ENCODE data around the gene C2orf68. TPM values are rescaled to one million over a fixed set of nuclear protein-coding genes. Genes with fewer than 3 reads are reported as not detected.
A peak's percentile ranks its signal among the peaks of the same experiment; 100 is the strongest.
"Not testable (repeated sequence)": the region's sequence is repeated elsewhere in the genome, so short reads cannot be mapped to it uniquely, and the experiment has no call there.

C2orf68 gene, protein sequence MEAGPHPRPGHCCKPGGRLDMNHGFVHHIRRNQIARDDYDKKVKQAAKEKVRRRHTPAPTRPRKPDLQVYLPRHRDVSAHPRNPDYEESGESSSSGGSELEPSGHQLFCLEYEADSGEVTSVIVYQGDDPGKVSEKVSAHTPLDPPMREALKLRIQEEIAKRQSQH
- total RNA-seq = 10 to 100 TPM; 20.1 to 44.2 (median 27.8) TPM

DNA sequence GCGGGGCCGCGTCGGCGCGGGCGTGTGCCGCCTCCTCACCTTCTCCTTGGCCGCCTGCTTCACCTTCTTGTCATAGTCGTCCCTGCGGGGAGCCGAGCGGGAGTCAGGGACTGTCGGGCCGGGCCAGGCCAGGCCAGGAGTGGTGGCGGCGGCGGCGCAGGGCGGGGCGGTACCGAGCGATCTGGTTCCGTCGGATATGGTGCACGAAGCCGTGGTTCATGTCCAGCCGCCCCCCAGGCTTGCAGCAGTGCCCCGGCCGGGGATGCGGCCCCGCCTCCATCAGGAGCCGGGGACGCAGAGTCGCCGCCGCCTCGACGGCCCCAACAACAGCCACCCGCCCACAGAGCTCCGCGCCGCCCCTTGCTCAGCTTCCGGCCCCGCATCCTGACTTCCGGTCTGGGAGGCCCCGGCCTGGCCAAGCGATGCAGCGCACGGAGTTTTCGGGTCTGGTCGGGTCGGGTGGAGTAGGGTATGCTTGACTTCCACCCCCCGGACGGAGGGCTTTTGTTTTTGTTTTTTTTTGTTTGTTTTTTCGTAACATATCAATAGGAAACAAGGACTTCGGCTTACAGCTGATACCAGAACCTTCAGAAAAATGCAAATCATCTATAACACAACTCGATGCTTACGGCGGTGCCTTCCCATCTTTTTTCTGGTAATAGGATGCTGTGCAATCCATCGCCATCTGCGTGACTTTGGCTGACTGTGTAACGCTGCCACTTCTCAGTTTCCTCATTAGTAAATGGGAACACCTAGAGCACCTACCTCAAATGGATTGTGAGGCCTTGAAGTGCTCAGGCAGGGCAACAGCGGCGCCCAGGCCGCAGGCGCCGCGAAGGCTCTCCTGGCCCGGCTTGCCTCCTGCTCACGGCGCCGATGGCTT is at the start of gene C2orf68:
Gene C2orf68, minus strand, starts transcription at position 362 of the 883 bp plus-strand sequence. Its CDS starts 82 bp downstream, at position 280.
- 0 to 52% (median 13%) methylated on average over 1 to 33 of the region's 73 CpGs for WGBS, 10 experiments
- Histone ChIP-seq H3K4me3 (peak within 1 kb of the TSS; percentile 82 to 98 (median 84)), H3K4me1 (replicated peaks in 1 of 2) (peaks cover 8 to 18% of the 10 kb centered on the region in 2 donors), H3K27ac (peak within 1 kb of the TSS; percentile 67 to 87)
- in situ Hi-C loops (cut with MboI; ENCODE audit: low pct_unique_long_range_greater_than_20kb in 2 of 9, low sequenced_read_pairs in 9 of 9, unreplicated experiment in 9 of 9) = no loop called here
- peak; percentile 73 to 85 (median 82) for ATAC-seq (replicated peaks in 6 of 8)

- 76 to 100% methylated on average over 1 to 2 of the region's 14 CpGs; no CpG with 5 or more reads in 8 of the 10 experiments for WGBS, 10 experiments
These were observed 49.4 kb upstream of the C2orf68 start for GRCh38 chr2:85661139-85661858.

GRCh38 chr2:85660725-85661124 is 48.9 kb upstream of the C2orf68 start:
- in situ Hi-C loops (cut with MboI; ENCODE audit: low pct_unique_long_range_greater_than_20kb in 2 of 9, low sequenced_read_pairs in 9 of 9, unreplicated experiment in 9 of 9) = no loop called here
- no peak for ATAC-seq (replicated peaks in 6 of 8)

More at GRCh38 chr2:85661139-85661858, 49.4 kb upstream of the C2orf68 start:
- Histone ChIP-seq H3K27ac (no peak overlapping the region), H3K4me1 (replicated peaks in 1 of 2) (no peaks in the 10 kb centered on the region), H3K4me3 (no peak overlapping the region)
- in situ Hi-C loops (cut with MboI; ENCODE audit: low pct_unique_long_range_greater_than_20kb in 2 of 9, low sequenced_read_pairs in 9 of 9, unreplicated experiment in 9 of 9) = no loop called here
- ATAC-seq (replicated peaks in 6 of 8) = peak in 3 of 8 experiments; percentile 78 to 84 (median 80)

GRCh38 chr2:85660301-85660700 is 48.4 kb upstream of the C2orf68 start:
- H3K27ac ChIP-seq; H3K4me3 ChIP-seq; in situ Hi-C loops (cut with MboI; ENCODE audit: low pct_unique_long_range_greater_than_20kb in 2 of 9, low sequenced_read_pairs in 9 of 9, unreplicated experiment in 9 of 9); ATAC-seq (replicated peaks in 6 of 8); H3K4me1 ChIP-seq (replicated peaks in 1 of 2): not testable (repeated sequence)
- WGBS, 10 experiments = 87 to 100% (median 100%) methylated on average over 1 to 4 of the region's 11 CpGs; no CpG with 5 or more reads in 4 of the 10 experiments

More at GRCh38 chr2:85660725-85661124, 48.9 kb upstream of the C2orf68 start:
- H3K27ac ChIP-seq = no peak overlapping the region
- no peaks in the 10 kb centered on the region for H3K4me1 ChIP-seq (replicated peaks in 1 of 2)
- H3K4me3 ChIP-seq = no peak overlapping the region
- WGBS, 10 experiments = 87 to 100% (median 92%) methylated on average over 2 to 4 of the region's 7 CpGs; no CpG with 5 or more reads in 7 of the 10 experiments

DNA sequence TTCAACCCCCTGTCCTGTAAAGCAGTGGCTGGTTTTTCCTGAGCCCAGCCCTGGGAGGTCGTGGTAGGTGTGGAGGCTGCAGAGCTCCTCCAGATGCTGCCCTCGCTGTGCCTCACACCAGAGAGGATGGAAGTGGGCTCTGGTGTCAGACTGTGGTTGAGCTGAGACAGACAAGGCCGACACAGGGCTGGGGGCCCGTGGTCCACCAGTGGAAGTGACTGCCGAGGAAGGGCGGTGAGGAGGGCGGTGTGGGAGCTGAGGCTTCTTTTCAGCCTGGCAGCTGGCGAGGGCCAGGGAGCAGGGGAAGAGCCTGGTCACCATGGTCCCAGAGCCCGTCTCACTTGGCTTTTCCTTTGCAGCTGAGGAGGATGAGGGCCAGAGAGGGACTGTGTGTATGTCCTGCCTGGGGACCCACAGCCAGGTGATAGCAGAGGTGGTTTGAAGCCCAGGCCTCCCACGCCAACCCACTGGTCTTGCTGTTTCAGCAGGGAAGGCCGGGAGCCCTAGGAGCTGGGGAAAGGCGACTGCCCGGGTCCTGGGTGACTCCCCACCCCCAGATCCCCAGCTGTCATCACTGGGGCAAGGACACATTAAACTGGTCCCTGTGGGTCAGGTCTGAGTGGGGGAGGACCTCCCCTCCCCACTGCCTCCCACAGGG is 47.6 kb upstream of the C2orf68 start:
- 93 to 100% (median 95%) methylated on average over 3 of the region's 13 CpGs; no CpG with 5 or more reads in 7 of the 10 experiments for WGBS, 10 experiments
- Histone ChIP-seq H3K4me3 (no peak overlapping the region), H3K27ac (no peak overlapping the region), H3K4me1 (replicated peaks in 1 of 2) (no peaks in the 10 kb centered on the region)
- no peak for ATAC-seq (replicated peaks in 6 of 8)
- in situ Hi-C loops (cut with MboI; ENCODE audit: low pct_unique_long_range_greater_than_20kb in 2 of 9, low sequenced_read_pairs in 9 of 9, unreplicated experiment in 9 of 9) = no loop called here

DNA sequence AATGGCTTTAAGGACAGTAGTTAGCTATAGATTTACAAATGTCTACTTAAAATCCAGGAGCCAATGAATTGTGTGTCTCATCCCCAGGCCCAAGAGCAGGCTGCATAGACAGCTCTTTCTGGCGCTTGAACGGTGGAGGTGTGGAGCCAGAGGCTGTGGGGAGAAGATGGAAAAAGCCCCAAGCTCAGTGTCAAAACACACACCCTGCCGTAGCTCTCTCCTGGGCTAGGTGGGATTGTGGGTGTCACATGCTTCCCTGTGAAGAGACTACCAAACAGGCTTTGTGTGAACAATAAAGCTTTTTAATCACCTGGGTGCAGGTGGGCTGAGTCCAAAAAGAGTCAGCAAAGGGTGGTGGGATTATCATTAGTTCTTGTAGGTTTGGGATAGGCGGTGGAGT is 45.5 kb upstream of the C2orf68 start:
- in situ Hi-C loops (cut with MboI; ENCODE audit: low pct_unique_long_range_greater_than_20kb in 2 of 9, low sequenced_read_pairs in 9 of 9, unreplicated experiment in 9 of 9); H3K4me3 ChIP-seq; H3K27ac ChIP-seq; H3K4me1 ChIP-seq (replicated peaks in 1 of 2); ATAC-seq (replicated peaks in 6 of 8): not testable (repeated sequence)
- 87 to 100% (median 96%) methylated on average over 1 to 3 of the region's 4 CpGs; no CpG with 5 or more reads in 5 of the 10 experiments for WGBS, 10 experiments

DNA sequence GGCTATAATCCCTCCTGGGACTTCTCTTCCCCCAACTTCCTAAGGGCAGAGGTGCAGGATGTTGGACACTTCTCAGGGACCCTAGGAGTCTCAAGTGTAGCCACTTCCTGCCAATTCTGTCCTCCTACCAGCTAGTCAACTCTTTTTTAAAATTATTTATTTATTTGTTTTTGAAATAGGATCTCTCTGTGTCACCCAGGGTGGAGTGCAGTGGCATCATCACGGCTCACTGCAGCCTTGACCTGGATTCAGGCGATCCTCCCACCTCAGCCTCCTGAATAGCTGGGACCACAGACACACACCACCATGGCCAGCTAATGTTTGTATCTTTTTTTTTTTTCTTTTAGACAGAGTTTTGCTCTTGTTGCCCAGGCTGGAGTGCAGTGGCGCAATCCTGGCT is 44.6 kb upstream of the C2orf68 start:
- ATAC-seq (replicated peaks in 6 of 8) = peak in 2 of 8 experiments; percentile 12 to 15
- Histone ChIP-seq H3K27ac (no peak overlapping the region), H3K4me1 (replicated peaks in 1 of 2) (no peaks in the 10 kb centered on the region), H3K4me3 (no peak overlapping the region)
- in situ Hi-C loops (cut with MboI; ENCODE audit: low pct_unique_long_range_greater_than_20kb in 2 of 9, low sequenced_read_pairs in 9 of 9, unreplicated experiment in 9 of 9) = no loop called here
- WGBS, 10 experiments = 58 to 100% (median 86%) methylated on average over 1 to 3 of the region's 3 CpGs; no CpG with 5 or more reads in 6 of the 10 experiments

DNA sequence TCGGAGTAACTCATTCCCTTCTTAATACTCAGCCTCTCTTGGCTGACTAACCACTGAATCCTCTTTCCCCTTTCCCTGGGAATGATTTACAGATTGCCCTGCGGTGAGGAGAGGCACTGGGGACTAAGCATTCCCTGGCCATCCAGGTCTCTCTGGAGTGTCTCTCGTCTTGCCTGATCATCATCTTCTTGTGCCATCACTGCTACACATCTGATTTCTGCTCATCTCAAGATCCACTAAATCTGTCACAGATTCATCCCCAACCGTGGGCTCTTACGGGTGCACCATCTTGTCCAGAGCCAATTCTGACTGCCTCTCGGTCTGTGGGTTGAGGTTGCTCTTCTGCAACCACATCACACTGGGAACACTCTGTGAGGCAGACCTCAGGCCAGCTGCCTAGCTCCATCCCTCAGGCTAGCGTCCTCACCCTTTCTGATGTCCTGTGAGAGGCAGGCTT is 44.1 kb upstream of the C2orf68 start:
- in situ Hi-C loops (cut with MboI; ENCODE audit: low pct_unique_long_range_greater_than_20kb in 2 of 9, low sequenced_read_pairs in 9 of 9, unreplicated experiment in 9 of 9) = no loop called here
- H3K4me3 ChIP-seq = no peak overlapping the region
- H3K4me1 ChIP-seq (replicated peaks in 1 of 2) = no peaks in the 10 kb centered on the region
- WGBS, 10 experiments = 0 to 100% (median 70%) methylated on average over 1 to 4 of the region's 7 CpGs; no CpG with 5 or more reads in 2 of the 10 experiments
- peak in 3 of 8 experiments; percentile 5 to 58 (median 45) for ATAC-seq (replicated peaks in 6 of 8)
- no peak overlapping the region for H3K27ac ChIP-seq

DNA sequence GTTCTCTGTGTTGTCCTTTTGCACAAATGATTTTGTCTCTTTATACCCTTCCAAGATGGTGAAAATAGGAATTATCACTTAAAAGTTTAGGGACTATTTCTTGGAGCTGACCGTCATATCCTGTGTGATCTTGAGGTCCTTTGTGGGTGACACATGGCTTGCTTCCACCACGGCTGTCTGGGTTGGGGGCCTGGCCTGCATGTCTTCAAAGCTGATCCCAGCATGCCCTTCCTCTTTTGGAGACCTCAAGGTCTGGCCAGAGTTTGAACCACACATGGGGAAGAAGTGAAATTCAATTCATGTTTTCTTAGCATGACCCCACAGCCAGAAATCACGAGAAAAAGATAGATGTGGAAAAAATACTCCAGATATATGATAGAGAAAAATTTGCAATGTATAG is 42.1 kb upstream of the C2orf68 start:
- Histone ChIP-seq H3K4me1 (replicated peaks in 1 of 2) (no peaks in the 10 kb centered on the region), H3K27ac (no peak overlapping the region), H3K4me3 (no peak overlapping the region)
- no peak for ATAC-seq (replicated peaks in 6 of 8)
- in situ Hi-C loops (cut with MboI; ENCODE audit: low pct_unique_long_range_greater_than_20kb in 2 of 9, low sequenced_read_pairs in 9 of 9, unreplicated experiment in 9 of 9) = no loop called here
- 87 to 100% (median 100%) methylated on average over 1 to 3 of the region's 3 CpGs for WGBS, 10 experiments

GRCh38 chr2:85652056-85652455 is 40.2 kb upstream of the C2orf68 start:
- no peak overlapping the region for H3K4me3 ChIP-seq
- H3K4me1 ChIP-seq (replicated peaks in 1 of 2) = no peaks in the 10 kb centered on the region
- ATAC-seq (replicated peaks in 6 of 8) = no peak
- in situ Hi-C loops (cut with MboI; ENCODE audit: low pct_unique_long_range_greater_than_20kb in 2 of 9, low sequenced_read_pairs in 9 of 9, unreplicated experiment in 9 of 9) = no loop called here
- no peak overlapping the region for H3K27ac ChIP-seq
- 60 to 100% (median 86%) methylated on average over 1 to 2 of the region's 2 CpGs; no CpG with 5 or more reads in 2 of the 10 experiments for WGBS, 10 experiments

- Histone ChIP-seq H3K4me1 (replicated peaks in 1 of 2) (no peaks in the 10 kb centered on the region), H3K4me3 (no peak overlapping the region), H3K27ac (no peak overlapping the region)
- WGBS, 10 experiments = 77 to 100% (median 90%) methylated on average over 1 to 3 of the region's 3 CpGs; no CpG with 5 or more reads in 3 of the 10 experiments
- in situ Hi-C loops (cut with MboI; ENCODE audit: low pct_unique_long_range_greater_than_20kb in 2 of 9, low sequenced_read_pairs in 9 of 9, unreplicated experiment in 9 of 9) = no loop called here
- ATAC-seq (replicated peaks in 6 of 8) = no peak
These were observed 39.2 kb upstream of the C2orf68 start for GRCh38 chr2:85651097-85651496.

DNA sequence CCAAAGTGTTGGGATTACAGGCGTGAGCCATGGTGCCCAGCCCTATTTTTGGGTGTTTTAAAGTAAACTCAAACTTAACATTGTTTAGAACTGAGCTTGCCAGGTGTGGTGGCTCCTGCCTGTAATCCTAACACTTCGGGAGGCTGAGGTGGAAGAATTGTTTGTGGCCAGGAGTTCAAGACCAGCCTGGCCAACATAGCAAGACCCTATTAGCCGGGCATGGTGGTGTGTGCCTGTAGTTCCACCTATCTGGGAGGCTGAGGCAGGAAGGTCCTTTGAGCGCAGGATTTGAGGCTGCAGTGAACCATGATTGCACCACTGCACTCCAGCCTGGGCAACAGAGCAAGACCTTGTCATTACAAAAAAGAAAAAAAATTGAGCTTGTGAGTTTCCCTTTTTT is 38.6 kb upstream of the C2orf68 start:
- in situ Hi-C loops (cut with MboI; ENCODE audit: low pct_unique_long_range_greater_than_20kb in 2 of 9, low sequenced_read_pairs in 9 of 9, unreplicated experiment in 9 of 9) = no loop called here
- WGBS, 10 experiments = 74 to 100% (median 100%) methylated on average over 1 to 3 of the region's 4 CpGs; no CpG with 5 or more reads in 5 of the 10 experiments
- Histone ChIP-seq H3K4me3 (no peak overlapping the region), H3K27ac (no peak overlapping the region), H3K4me1 (replicated peaks in 1 of 2) (no peaks in the 10 kb centered on the region)
- ATAC-seq (replicated peaks in 6 of 8) = no peak
